GM15510 (cell line): ENCODE results near the gene EEF1A2.

Source experiments
- POLR2A ChIP-seq: IDR thresholded peaks from 3 replicates; pipeline ENCODE4 v1.6.1; 2011; ENCODE audit warnings: borderline replicate concordance; ENCODE audit not compliant: insufficient read length; ENCODE audit errors: extremely low read depth

The EEF1A2 gene

DNA sequence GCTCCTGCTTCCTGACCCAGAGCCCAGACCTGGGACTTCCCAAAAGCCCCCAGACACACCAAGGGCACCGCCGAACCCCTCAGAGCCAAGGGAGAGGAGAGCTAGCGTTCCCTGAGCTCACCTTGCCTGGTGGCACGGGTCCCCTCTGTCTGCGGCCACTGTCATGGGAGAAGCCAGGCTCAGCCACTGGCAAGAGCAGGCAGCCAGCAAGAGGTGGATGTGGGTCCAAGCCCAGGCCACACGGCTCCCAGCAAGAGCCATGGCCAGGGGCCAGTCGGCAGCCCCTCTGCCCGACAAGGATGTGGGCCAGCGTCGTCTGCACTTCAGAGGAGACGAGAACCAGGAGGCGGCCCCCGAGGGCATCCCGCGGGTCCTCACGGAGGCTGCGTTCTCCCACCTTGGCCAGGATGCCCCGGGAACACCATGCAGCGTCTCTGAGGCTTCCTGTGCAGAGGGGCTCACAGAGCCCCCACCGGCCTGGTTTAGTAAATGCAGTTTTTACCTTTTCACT, 19.5 kb upstream of the EEF1A2 start:
- TF ChIP-seq POLR2A: no peak

DNA sequence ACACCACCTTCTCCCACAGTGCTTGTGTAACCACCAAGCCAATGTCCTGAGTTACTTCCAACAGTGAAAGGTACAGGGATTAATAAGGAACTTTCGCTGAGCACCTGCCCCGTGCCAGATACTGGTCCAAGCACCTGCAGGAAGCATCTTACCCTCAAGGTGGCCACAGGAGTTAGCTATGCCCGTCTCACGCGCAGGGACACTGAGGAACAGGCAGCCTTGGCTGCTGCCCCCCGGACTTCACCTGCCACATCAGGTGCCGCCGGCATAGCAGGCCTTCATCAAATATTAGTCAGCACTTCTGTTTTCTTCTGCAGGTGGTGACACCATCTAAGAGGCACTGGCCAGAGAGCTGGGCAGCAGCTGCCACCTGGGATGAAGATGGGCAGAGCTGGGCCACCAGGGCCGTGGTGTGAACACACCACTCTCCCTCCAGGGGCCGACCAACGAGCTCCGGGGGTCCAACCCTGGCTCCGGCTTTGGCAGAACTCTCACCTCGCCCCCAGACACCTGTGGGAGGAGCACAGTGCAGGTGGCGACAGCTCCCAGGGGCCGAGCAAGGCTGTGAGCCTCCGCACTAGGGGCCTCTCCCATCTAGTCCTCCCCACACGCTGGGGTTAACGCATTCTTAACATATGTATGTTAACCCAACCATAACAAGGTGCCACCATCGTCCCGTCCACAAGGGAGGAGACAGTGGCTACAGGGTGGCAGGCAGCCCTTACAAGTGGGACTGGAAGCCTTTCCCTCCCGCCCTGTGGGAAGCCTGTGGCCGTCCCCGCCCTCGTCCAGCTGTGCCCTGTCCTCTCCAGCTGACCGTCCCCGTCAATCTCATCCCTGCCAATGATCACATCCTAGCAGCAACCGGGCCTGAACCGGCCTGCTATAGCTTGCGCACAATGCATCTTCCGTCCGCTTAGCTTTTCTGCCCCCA, 18.8 kb upstream of the EEF1A2 start:
- no peak for TF ChIP-seq POLR2A

DNA sequence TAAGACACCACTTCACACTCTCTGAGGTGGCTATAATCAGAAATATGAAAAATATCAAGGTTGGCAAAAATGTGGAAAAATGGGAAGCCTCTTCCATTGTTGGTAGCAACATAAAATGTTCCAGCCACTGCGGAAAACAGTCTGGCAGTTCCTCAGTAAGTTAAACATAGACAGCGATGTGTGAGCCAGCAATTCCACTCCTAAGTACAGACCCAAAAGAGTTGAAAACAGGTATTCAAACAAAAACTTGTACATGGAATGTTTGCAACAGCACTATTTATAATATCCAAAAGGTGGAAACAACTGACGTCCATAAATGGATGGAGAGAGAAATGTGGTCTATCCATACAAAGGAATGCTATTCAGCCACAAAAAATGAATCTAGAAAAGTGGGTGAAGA, 14.3 kb upstream of the EEF1A2 start:
- no peak for TF ChIP-seq POLR2A

DNA sequence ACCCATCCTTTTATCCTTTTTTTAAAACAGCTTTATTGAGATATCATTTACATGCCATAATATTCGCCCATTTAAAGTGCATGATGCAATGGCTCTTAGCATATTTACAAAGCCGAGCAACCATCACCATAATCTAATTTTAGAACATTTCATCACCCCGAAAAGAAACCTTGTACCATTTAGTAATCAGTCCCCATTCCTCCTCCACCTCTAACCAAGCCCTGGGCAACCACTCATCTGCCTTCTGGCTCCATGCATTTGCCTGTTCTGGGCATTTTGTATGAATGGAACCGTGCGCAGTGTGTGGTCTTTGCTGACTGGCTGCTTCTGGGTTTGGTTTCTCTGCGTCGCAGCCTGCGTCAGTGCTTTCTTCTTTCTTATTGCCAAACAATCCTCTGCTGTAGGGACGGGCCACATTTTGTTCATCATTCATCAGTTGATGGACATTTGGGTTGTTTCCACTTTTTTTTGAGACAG, 10.2 kb upstream of the EEF1A2 start:
- TF ChIP-seq POLR2A: no peak

DNA sequence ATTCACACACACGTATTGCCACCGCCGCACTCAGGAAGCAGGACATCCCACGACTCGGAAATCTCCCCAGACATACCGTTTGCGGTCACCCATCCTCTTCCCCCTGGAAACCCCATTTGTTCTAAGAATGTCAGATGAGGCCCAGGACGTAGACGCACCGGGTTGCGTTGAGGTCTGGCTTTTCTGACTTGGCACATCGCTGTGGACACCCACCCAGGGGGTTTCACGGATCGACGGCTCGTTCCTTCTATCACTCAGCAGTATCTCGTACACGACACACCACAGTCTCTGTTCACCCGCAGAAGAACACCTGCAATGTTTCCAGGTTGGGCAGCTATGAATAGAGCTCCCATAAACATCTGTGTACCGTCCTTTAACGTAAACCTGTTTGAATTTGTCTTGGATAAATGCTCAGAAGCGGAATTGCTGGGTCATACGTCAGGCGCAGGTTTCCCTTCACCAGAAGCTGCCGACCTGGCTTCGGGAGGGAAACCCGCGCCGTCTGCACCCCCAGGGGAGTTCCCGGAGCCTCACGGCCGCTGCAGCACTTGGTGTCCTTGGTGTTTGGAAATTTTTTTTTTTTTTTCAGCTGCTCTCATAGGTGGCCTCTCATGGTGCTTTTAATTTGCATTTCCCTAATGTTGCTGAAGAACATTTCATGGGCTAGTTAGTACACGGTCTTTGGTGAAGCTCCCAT, 9.3 kb upstream of the EEF1A2 start:
- TF ChIP-seq POLR2A: no peak

DNA sequence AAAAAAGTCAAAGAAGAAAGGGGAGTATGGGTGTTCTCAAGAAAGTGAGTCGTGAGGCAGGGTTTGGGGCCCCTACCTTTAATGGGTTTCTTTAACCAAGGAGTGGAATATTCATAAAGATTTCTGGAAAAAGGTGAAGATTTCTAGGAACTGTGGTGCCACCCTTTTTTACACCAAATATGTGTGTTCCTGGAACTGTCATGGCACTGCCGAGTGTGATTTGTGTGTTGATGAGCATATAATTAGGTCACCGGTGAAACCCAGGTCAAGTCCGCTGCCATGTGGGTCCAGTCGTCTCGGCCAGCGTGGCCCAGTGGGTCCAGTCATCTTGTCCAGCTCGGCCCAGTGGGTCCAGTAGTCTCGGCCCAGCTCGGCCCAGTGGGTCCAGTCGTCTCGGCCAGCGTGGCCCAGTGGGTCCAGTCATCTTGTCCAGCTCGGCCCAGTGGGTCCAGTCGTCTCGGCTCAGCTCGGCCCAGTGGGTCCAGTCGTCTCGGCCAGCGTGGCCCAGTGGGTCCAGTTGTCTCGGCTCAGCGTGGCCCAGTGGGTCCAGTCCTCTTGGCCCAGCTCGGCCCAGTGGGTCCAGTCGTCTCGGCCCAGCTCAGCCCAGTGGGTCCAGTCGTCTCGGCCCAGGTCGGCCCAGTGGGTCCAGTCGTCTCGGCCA, 8.3 kb upstream of the EEF1A2 start:
- TF ChIP-seq POLR2A: no peak

DNA sequence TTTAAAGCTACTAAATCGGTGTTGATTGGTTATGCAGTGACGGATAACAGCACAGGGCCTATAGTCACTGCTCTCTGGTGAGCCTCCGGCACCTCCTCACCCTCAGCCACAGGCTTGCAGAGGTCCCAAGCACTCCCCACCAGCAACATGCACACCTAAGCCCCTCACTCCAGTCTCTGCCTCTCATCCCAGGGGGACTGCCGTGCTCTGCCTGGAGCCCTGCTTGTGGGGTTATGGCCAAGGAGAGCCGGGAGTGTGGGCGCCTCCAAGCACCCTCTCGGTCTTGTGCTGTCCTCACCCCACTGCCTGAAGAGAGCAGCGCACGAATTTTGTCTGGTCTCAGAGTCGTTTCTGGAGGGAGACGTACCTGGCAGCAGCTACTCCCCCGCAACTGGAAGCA, 6.8 kb upstream of the EEF1A2 start:
- no peak for TF ChIP-seq POLR2A

DNA sequence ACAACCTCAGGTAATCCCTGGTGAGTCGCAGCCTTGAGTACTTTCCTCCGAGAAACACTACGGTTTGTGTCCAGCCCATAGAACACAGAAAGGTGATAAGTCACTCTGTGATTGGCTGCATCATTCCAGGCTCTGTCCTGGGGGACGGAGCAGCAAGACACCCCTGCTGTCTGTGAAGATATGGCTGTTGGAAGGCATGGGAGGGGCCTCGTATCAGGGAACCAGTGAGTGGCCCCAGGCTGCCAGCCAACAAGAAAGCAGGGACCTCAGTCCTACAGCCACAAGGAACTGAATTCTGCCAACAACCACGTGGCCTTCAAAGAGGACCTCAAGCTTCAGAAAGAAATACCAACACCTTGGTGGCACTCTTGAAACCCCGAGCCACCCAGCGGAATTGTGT, 6.4 kb upstream of the EEF1A2 start:
- TF ChIP-seq POLR2A: no peak

DNA sequence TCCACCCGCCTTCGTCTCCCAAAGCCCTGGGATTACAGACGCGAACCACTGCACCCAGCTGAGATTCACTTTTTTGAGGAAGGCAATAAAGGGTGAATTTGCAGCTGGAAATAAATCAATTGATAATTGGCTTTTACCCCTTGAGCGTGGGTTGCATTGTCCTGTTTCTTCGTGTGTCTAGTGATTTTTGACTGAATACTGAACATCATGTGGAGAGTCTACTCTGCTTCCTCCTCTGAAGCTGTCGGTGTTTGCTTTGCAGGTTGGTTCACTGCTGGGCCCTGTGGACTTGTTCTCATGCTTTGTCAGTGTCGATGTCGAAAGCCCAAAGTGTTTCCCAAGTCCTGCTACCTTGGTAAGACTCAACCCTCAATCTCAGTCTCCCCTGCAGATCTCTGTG, 5.8 kb upstream of the EEF1A2 start:
- TF ChIP-seq POLR2A: no peak

DNA sequence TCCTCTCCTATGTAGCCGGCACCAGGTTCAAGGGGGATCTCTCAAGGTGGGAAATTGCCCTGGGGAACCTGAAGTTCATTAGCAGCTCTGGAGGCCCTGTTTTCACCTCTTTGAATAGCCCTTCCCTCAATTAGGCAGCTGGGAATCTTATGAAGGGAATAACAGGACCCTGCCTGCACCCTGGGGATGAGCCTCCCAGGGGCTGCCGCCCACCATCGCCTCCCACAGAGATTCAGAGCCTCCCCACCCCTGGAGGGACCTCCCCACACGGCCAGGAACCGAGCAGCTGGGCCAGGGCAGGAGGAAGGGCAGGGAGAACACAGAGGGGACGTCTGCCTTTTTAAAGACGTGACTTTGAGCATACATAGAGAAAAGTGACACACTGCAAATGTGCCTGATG, 4.6 kb upstream of the EEF1A2 start:
- no peak for TF ChIP-seq POLR2A

DNA sequence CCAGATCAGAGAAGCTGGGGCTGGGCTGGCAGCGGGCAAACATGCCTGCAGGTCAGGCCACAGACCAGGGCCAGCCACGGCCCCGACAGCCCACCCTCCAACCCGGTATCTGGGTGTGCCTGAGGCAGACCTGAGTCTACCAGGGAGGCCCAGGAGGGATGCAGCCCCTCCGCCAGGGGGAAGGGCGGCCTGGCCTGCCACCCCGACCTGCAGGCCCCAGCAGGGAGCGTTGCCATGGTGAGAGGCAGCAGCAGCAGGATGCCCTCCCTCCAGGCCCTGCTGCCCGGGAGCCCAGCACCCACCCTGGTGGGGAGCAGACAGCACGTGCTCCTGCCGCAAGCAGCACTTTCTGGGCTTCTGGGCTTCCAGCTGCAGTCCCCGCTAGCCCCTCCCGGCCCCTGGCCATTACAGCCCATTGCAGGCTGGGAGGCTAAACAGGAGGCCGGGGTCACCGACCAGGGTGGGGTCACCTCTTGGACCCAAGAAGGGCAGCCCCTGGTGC, 3.8 kb upstream of the EEF1A2 start:
- no peak for TF ChIP-seq POLR2A

DNA sequence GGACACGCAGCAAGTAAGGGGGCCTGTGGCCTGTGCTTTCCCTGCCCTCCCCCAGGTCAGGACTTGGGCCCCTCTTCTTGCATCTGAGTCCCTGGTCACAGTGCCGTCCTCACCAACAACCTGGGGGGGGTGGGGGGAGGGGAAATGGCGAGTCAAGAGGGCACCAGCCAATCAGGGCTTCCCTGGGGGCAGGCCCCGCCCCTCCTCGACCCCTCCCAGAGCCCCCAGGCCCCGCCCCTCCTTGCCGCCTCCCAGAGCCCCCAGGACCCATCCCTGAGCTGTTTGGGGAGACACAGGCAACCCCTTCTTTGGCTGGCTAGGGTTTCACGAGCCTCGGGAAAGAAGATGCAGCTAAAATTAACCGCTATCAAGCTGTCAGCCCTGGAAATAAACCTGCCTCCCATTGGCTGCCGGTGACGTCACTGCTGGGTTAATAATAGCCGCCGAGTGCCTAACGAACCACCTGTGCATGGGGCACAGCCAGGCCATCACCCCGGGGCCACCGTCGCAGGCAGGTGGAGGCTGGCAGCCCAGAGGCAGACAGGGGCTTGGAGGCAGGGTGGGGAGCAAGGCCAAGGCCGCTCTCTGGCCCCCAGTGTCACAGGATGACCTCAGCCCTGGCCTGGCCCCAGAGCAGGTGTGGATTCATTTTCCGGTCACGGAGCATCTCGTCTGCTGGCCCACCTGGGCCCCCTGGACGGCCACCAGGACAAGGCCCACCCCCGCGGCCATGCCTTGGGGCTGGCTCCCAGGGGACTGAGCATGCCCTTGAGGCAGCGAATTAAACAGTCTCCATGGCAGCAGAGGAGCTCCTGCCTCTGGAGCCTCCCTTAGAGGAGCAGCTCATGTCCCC, 3.2 kb upstream of the EEF1A2 start:
- TF ChIP-seq POLR2A: no peak

DNA sequence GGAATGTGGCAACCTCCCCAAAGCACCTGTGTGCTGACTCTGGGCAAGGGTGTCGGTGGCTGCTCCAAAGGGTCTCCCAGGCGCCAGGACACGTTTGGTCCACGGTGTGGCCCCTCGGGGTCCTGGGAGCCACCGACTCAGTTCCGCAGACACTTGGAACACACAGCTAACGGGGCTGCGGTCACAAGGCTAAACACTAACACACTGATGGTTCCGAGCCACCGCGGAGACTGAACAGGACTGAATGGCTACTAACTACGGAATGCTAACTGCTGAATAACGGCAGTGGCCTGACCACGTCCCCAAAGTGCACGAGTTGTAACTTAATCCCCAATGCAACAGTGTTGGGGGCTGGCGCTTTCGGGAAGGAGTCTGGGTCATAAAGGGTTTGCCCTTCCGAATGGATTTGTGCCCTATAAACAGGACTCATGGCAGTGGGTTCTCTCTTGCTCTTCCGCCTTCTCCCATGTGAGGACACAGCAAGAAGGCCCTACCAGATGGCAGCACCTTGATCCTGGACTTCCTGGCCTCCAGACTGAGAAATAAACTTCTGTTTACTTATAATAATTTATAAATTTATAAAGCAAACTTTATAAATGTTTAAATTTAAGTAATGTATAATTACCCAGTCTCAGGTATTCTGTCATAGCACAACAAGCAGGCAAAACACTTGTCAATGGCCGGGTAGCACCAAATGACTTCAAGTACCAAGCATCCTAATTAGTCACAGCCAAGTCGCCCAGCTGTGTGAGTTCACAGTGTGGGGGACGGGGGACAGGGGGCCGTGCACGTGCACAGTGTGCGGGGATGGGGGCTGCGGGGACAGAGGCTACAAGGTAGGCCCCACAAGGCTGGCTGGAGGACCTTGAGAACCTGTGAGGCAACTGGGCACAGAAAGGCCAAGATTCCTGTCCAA, 2.3 kb upstream of the EEF1A2 start:
- TF ChIP-seq POLR2A: no peak
